NCI-H1694 (cell line): ENCODE measurements around the gene EHMT1.
"Not testable (repeated sequence)": the region's sequence is repeated elsewhere in the genome, so short reads cannot be mapped to it uniquely, and the experiment has no call there.

Experiments used
- DNase-seq: peaks from one replicate; lab custom pipeline; 2025; lab: John Stamatoyannopoulos, UW

The EHMT1 gene

GRCh38 chr9:137590469-137591383 lies 28.1 kb upstream of the EHMT1 start, which contains the start of gene ZMYND19:
TSS of gene ZMYND19 (minus strand) at chr9:137590512. CDS start at chr9:137590263, 249 bp downstream.
- DNase-seq = peak; percentile 19

DNA sequence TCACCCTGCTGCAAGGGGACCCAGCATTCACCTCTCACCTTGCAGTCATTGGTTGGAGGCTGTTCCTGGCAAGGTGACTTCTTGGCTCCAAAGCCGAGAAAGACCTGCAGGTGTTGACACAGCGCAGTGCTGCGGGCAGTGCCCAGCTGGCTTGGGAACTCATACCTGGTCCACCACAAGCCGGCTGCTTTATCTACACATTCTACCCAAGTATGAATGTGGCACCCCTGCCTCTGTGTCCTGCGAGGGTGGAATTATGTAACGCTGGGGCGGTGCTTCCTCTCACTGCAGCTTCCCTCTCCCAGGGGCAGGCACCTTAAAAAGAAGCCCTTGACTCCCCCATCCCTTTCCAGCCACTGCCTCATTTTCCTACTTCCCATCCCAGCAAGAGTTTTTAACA lies 26.0 kb upstream of the EHMT1 start:
- DNase-seq = no peak

GRCh38 chr9:137593176-137593575 lies 25.6 kb upstream of the EHMT1 start:
- no peak for DNase-seq

DNA sequence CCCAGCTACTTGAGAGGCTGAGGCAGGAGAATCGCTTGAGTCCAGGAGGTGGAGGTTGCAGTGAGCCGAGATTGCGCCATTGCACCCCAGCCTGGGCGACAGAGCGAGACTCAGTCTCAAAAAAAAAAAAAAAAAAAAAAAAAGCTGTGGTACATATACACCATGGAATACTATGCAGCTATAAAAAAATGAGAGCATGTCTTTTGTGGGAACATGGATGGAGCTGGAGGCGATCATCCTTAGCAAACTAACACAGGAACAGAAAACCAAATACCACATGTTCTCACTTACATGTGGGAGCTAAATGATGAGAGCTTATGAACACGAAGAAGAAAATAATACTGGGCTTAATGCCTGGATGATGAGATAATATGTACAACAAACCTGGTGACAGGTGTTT lies 22.2 kb upstream of the EHMT1 start:
- DNase-seq = not testable (repeated sequence)

DNA sequence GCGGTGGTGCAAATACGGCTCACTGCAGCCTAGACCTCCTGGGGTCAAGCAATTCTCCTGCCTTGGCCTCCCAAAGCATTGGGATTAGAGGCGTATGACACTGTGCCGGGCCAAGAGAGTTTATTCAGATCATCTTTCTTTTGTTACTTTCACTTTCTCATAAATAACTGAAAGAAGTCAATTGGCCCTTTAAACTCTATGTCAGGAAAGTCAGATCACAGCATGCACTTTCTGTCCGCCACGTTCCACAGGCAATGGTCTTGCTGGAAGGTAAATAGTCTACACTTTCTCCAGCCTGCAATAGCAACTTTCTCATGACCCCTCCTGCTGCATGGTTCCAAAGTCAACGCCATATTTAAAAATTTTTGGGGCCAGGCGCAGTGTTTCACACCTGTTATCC lies 19.9 kb upstream of the EHMT1 start:
- DNase-seq = no peak

DNA sequence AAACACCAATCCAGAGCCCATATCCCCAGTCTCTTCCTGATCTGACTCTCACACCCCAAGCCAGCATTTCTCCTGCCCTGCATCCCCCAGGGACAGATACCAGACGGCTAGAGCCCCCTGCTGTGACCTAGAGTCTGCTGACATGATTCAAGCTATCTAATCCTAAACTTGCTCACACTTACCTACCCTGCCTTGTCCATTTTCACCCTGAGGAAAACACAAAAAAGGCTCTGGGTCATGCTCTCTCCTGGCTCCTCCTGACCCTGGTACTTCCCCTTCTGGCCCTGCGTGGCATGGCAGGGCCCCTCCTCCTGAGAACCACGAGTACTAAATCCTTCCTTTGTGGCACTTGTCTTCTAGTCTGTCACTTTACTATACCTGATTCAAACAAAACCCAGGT lies 16.1 kb upstream of the EHMT1 start:
- DNase-seq = no peak

- DNase-seq = no peak
Measured at GRCh38 chr9:137603879-137604278, 14.9 kb upstream of the EHMT1 start.

GRCh38 chr9:137604345-137605086 lies 14.3 kb upstream of the EHMT1 start:
- DNase-seq = no peak

GRCh38 chr9:137605121-137606004 lies 13.4 kb upstream of the EHMT1 start, which contains the start of gene ARRDC1:
TSS of gene ARRDC1 (plus strand) at chr9:137605686. CDS start at chr9:137605718, 32 bp downstream.
- DNase-seq = peak; percentile 68

- no peak for DNase-seq
Measured at GRCh38 chr9:137606005-137606621, 12.7 kb upstream of the EHMT1 start.

- no peak for DNase-seq
Measured at GRCh38 chr9:137606734-137607138, 12.1 kb upstream of the EHMT1 start.

DNA sequence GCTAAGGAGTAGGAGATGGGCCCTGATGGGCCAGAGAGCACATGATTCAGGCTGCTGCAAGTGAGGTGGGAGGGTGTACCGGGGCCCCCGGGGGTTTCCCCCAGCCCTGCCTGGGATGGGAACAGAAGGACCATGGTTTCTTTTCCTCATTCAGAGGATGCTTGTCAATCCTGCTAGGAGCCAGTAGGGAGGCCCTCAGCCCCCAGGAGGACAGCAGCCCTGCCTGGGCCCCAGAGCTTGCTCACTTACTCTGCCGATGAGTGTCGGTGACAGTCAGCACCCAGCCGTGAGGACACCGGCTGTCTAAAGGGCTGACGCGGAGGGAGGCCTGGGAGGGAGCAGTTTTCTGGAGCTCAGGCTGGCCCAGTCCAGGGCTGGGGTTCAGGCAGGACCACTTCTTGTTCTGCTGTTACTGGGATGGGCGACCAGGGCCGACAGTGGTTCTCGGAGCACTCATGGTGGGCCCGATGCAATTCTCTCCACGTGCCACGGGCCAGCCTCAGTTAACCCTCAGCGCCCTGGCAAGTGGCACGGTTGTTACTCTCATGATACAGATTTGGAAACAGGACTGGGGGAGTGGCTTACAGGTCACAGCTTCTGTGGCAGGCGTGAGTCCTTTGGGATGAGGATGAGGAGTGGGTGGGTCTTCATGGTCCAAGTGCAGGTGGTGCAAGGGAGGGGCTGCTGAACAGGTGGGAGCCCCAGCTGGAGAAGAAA lies 11.5 kb upstream of the EHMT1 start:
- no peak for DNase-seq

GRCh38 chr9:137610944-137611343 lies 7.9 kb upstream of the EHMT1 start:
- no peak for DNase-seq

GRCh38 chr9:137611623-137612609 lies 6.9 kb upstream of the EHMT1 start:
- no peak for DNase-seq

DNA sequence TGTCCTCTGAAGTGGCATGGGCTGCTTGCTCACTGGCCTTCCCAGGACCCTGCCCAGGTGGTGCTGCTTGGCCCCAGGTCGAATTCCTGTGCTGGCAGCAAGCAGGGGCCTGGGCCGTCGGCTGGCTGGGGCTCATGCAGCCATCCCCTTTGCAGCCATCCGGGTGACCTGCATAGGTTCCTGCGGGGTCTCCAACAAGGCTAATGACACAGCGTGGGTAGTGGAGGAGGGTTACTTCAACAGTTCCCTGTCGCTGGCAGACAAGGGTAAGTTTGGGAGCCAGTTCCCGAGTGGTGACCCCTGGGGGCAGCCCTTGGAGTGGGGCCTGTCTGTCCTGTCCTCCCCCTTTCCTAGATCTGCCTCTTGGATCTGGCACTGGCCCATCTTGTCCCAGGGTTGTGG lies 6.1 kb upstream of the EHMT1 start:
- DNase-seq = no peak

GRCh38 chr9:137613259-137613658 lies 5.5 kb upstream of the EHMT1 start:
- DNase-seq = no peak

DNA sequence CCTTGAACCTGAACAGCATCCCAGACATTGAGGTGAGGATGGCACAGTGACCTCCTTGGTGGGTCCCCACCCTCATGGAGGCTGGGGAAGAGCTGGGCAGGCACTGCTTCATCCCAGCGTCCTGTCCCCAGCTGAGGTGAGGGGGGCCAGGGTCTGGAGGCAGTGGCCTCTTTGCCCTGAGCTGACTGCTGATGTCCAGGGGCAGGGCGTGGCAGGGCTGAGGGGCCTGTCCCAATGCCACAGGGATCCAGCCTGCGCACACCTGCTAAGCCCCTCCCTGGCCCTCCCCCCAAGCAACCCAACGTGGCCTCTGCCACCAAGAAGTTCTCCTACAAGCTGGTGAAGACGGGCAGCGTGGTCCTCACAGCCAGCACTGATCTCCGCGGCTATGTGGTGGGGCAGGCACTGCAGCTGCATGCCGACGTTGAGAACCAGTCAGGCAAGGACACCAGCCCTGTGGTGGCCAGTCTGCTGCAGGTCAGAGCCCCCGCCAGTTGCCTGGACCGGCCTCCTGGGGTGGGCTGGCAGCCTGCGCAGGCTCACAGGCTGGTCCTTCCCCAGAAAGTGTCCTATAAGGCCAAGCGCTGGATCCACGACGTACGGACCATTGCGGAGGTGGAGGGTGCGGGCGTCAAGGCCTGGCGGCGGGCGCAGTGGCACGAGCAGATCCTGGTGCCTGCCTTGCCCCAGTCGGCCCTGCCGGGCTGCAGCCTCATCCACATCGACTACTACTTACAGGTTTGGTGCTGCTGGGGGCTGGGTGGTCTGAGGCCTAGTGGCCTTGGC lies 4.9 kb upstream of the EHMT1 start:
- no peak for DNase-seq

GRCh38 chr9:137614631-137615386 lies 4.0 kb upstream of the EHMT1 start:
- no peak for DNase-seq
